ENCODE data around the gene ATG9B.
A peak's percentile ranks its signal among the peaks of the same experiment; 100 is the strongest.
"Not testable (repeated sequence)": the region's sequence is repeated elsewhere in the genome, so short reads cannot be mapped to it uniquely, and the experiment has no call there.

The ATG9B gene

GRCh38 chr7:151015967-151016366 lies 8.3 kb downstream of the ATG9B start:
- DNase-seq = no peak

DNA sequence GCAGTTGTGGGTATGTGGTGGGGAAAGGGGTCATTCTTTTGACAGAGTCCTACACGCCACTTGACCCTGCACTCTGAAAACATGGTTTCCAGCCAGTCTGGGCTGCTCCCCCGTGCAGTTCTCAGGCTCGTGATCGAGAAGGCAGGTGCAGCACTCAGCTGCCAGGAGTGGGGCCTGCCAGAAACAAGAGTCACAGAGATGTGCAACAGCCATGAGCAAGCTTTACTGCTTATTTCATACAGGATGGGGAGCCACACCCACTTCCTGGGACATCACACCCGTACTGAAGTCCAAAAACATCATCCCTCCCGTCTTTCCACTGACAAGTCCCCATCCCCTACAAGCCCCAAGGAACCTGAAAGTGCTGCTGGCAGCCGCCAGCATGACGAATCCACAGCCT lies 9.3 kb downstream of the ATG9B start:
- DNase-seq = no peak

DNA sequence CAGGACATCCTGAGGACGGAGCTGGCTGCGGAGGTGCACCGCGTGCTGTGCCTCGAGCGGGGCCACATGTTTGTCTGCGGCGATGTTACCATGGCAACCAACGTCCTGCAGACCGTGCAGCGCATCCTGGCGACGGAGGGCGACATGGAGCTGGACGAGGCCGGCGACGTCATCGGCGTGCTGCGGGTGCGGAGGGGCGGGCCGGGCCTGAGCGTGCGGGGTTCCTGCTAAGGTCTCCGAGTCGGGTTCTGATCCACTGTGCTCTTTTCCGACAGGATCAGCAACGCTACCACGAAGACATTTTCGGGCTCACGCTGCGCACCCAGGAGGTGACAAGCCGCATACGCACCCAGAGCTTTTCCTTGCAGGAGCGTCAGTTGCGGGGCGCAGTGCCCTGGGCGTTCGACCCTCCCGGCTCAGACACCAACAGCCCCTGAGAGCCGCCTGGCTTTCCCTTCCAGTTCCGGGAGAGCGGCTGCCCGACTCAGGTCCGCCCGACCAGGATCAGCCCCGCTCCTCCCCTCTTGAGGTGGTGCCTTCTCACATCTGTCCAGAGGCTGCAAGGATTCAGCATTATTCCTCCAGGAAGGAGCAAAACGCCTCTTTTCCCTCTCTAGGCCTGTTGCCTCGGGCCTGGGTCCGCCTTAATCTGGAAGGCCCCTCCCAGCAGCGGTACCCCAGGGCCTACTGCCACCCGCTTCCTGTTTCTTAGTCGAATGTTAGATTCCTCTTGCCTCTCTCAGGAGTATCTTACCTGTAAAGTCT lies 10.4 kb downstream of the ATG9B start:
- DNase-seq = peak; percentile 84

DNA sequence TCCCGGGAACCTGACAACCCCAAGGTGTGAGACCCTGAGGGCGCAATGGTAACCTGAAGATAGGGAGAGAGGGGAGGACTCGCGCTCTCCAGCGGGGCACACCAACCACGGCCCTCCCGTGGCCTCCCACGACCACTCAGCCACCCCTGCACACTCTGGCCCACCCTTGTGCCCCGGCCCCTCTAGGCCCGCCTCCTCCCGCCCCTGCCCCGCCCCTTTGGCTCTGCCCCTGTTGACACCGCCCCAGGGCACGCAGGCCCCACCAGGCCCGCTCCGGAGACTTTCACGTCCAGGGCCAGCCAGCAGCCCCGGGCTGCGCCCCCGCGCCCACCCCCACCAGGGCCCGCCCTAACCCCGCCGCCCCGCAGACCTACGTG lies 10.9 kb downstream of the ATG9B start:
- DNase-seq = no peak

GRCh38 chr7:151012911-151013347 lies 11.4 kb downstream of the ATG9B start:
- peak; percentile 54 for DNase-seq

GRCh38 chr7:151012031-151012692 lies 12.1 kb downstream of the ATG9B start:
- DNase-seq = no peak

DNA sequence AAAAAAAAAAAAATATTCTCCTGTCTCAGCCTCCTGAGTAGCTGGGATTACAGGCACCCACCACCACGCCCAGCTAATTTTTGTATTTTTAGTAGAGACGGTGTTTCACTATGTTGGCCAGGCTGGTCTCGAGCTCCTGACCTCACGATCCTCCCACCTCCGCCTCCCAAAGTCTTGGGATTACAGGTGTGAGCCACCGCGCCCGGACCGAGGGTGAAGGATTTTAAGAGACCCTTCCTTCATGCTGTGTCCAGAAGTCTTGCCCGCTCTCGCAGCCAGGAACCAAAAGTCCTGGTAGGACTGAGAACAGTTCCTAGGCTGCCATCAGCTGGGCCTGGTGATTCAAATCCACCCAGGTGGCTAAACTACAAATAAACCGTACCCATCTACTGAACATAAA lies 12.7 kb downstream of the ATG9B start:
- not testable (repeated sequence) for DNase-seq

- DNase-seq = no peak
Measured at GRCh38 chr7:151011097-151011409, 13.2 kb downstream of the ATG9B start.

- DNase-seq = no peak
Measured at GRCh38 chr7:151010307-151011096, 13.8 kb downstream of the ATG9B start.

DNA sequence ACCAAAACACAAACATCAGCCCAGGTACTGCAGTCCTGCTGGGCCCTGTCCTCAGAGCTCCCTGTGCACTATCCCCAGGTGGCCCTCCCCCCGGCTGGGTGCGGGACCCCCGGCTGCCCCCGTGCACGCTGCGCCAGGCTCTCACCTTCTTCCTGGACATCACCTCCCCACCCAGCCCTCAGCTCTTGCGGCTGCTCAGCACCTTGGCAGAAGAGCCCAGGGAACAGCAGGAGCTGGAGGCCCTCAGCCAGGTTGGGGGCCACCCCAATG lies 14.3 kb downstream of the ATG9B start:
- DNase-seq = no peak

- no peak for DNase-seq
Measured at GRCh38 chr7:151009327-151010036, 14.8 kb downstream of the ATG9B start.

- DNase-seq = peak; percentile 84
Measured at GRCh38 chr7:151008511-151009323, 15.6 kb downstream of the ATG9B start.

DNA sequence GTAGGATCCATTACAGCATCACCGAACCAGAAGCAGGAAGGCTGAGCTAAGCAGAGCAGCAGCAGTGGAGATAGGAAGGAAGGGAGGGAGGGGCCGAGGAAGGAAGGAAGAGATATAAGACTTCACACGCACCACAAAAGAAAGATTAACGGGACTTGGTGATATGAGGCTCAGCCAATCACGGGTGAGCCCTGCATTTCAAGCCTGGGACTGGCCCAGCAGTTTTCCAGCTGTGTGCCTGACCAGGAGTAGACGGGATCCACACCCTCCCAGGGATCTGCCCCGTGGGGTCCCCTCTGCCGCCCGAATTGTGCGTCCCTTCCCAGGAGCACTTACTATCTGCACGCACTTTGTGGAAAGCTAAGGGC lies 16.2 kb downstream of the ATG9B start:
- peak; percentile 90 for DNase-seq

- no peak for DNase-seq
Measured at GRCh38 chr7:151007469-151007898, 16.8 kb downstream of the ATG9B start.

DNA sequence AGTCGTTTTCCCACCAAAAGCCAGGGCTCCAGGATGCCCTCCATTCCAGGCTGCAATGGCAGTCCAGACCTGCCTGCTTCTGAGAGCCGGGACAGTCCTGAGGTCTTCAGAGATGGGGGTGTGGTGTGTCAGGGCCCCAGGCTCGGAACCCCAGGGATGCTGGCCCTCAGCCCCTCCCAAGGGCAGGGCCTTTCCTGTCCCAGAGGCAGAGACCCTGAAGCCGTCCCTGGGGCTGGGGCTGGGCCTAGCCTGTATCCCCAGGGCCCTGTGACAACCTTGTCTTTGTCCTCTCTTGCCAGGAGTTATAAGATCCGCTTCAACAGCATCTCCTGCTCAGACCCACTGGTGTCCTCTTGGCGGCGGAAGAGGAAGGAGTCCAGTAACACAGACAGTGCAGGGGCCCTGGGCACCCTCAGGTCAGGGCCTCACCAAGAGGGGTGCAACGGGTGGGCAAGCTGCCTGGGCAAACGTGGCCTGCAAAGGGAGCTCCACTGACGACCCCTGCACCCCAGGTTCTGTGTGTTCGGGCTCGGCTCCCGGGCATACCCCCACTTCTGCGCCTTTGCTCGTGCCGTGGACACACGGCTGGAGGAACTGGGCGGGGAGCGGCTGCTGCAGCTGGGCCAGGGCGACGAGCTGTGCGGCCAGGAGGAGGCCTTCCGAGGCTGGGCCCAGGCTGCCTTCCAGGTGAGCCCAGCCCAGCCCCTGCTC lies 17.5 kb downstream of the ATG9B start:
- DNase-seq = no peak

DNA sequence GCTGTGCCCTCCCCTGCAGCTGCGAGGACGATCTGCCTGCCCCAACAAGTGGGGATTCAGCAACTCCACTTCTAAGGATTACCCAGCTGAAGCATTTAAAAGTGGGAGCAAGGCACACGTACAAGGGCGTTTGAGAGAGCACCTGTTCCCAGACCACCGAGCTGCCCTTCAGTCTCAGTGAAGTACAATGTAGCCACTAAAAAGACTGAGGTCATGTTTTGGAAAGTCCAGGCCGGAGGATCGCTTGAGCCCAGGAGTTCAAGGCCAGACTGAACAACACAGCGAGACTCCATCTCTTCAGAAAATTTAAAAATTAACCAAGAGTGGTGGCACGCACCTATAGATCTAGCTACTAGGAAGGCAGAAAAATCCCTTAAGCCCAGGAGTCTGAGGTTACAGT lies 18.7 kb downstream of the ATG9B start:
- DNase-seq = no peak

GRCh38 chr7:151003572-151003971 lies 20.7 kb downstream of the ATG9B start:
- no peak for DNase-seq

- no peak for DNase-seq
Measured at GRCh38 chr7:151001546-151001945, 22.7 kb downstream of the ATG9B start.

DNA sequence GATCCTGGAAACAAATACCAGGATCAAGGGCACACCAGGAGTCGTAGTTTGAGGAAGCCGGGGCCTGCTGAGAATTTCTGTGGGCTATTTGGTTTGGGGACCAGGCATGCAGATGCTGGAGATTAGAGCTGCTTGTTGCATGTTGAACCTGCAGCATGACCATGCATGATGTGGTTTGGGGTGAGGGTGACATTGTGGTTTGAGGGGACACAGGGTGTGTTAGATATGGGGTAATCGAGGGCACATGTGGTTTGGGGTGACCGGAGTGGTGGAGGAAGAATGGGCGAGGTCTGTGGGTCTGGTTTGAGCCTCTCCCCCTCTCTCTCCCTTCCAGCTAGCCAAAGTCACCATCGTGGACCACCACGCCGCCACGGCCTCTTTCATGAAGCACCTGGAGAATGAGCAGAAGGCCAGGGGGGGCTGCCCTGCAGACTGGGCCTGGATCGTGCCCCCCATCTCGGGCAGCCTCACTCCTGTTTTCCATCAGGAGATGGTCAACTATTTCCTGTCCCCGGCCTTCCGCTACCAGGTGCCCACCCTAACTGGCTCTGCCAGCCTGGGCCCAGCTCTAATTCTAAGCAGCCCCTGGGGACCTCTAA lies 23.3 kb downstream of the ATG9B start:
- DNase-seq = peak; percentile 71

DNA sequence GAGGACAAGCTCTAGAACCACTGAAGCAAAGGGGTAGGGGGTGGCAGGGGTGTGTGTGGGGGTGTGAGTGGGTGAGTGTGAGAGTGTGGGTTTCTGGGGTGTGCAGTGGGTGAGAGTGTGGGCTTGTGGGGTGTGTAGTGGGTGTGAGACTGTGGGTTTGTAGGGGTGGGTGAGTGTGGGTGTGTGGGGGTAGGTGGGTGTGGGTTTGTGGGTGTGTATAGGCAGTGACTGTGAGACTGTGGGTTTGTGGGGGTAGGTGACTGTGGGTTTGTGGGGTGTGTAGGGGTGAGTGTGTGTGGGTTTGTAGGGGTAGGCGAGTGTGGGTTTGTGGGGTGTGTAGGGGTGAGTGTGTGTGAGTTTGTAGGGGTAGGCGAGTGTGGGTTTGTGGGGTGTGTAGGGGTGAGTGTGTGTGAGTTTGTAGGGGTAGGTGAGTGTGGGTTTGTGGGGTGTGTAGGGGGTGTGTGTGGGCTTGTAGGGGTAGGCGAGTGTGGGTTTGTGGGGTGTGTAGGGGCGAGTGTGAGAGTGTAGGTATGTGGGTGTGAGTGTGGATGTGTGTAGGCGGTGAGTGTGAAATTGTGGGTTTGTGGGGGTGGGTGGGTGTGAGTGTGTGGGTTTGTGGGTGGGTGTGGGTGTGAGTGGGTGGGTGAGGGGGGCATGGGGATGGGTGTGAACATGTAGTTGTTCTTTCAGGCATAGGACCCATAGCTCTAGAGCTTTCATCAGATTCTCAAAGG lies 24.6 kb downstream of the ATG9B start:
- no peak for DNase-seq

GRCh38 chr7:150999001-150999400 lies 25.3 kb downstream of the ATG9B start:
- DNase-seq = no peak
